Heart left ventricle (tissue), 16 donors: Measurements from ENCODE around the gene ATG16L2. TPM values are rescaled to one million over a fixed set of nuclear protein-coding genes. Genes with fewer than 3 reads are reported as not detected.
A peak's percentile ranks its signal among the peaks of the same experiment; 100 is the strongest.

Experiments used
- ATAC-seq, 4 donors: fragments of 200-7000 bp; cut with Tn5 transposase; one replicate each; pipeline ENCODE4 v1.9.1; 2020 to 2022; ENCODE audit warnings: moderate library complexity in 4 of 4, mild to moderate bottlenecking in 3 of 4, moderate number of reproducible peaks in 1 of 4
- DNase-seq, 5 donors: peaks; one replicate each; pipeline ENCODE4 v3.0.0-alpha.2; 2020
- H3K27ac ChIP-seq, 12 donors: fragments of 200-600 bp; sonication (generic) in 4 of 12; one replicate each; pipeline versions ENCODE4 v1.5.0 to v1.8.0; 2016 to 2022; ENCODE audit warnings: mild to moderate bottlenecking in 2 of 12
- H3K27me3 ChIP-seq, 9 donors: fragments of 200-600 bp; sonication (generic) in 2 of 9; one replicate each; pipeline versions ENCODE4 v1.5.1 to v1.8.0; 2016 to 2022; ENCODE audit warnings: mild to moderate bottlenecking in 3 of 9
- H3K36me3 ChIP-seq, 9 donors: fragments of 200-600 bp; sonication (generic) in 2 of 9; one replicate each; pipeline versions ENCODE4 v1.5.0 to v1.8.0; 2018 to 2022; ENCODE audit warnings: mild to moderate bottlenecking in 2 of 9
- H3K4me1 ChIP-seq, 12 donors: fragments of 200-600 bp; sonication (generic) in 4 of 12; one replicate each; pipeline versions ENCODE4 v1.5.0 to v1.8.0; 2016 to 2022; ENCODE audit warnings: mild to moderate bottlenecking in 3 of 12
- H3K4me3 ChIP-seq, 12 donors: fragments of 200-600 bp; sonication (generic) in 4 of 12; one replicate each; pipeline versions ENCODE4 v1.5.0 to v1.8.0; 2017 to 2022; ENCODE audit warnings: mild to moderate bottlenecking in 9 of 12, moderate library complexity in 4 of 12
- H3K9me3 ChIP-seq, 12 donors: fragments of 200-600 bp; sonication (generic) in 4 of 12; one replicate each; pipeline versions ENCODE4 v1.5.0 to v1.8.0; 2016 to 2022; ENCODE audit warnings: mild to moderate bottlenecking in 1 of 12
- POLR2A ChIP-seq, 2 donors: fragments of 450-650 bp; IDR thresholded peaks; one replicate each; pipeline ENCODE4 v1.6.1; 2017; ENCODE audit warnings: antibody characterized with exemption in 2 of 2, mild to moderate bottlenecking in 2 of 2, moderate library complexity in 2 of 2
- WGBS, 4 donors: extraction: QIAGEN DNeasy Blood & Tissue Kit in 2 of 4; methylation state at CpG; one replicate each; pipeline versions ENCODE4 v1.1.5 to v1.1.7; 2013 to 2018; 5-methylcytosine and 5-hydroxymethylcytosine counted together
- intact Hi-C, 10 donors: fragments of 100-400 bp; cut with DNase I; formaldehyde crosslinking; loops; one replicate each; pipeline versions ENCODE4 v1.11.1 to v1.14.2; 2022
- polyA plus RNA-seq, 2 donors: library from polyadenylated mRNA; stranded (reverse); fragments of 200-250 nt; gene quantifications; one replicate each; pipeline ENCODE4 v1.2.3, GENCODE V29; 2013
- total RNA-seq, 9 donors: library from RNA; depleted of rRNA in 2 of 9; stranded (reverse); fragments of >200 nt in 2 of 9; fragmentation: NEBNext Ultra II Directional in 3 of 9; extraction: Animal tissue kit (Norgen Biotek cat#: 25700) in 3 of 9; gene quantifications; one replicate each; pipeline versions ENCODE4 v1.1.0 to v1.2.4, GENCODE V29; 2016 to 2023
- TF ChIP-seq, protein P1 (sequence below), 12 donors: fragments of 200-600 bp; sonication (generic) in 4 of 12; IDR thresholded peaks; one replicate each; pipeline versions ENCODE4 v1.5.0 to v1.8.0; 2018 to 2022; ENCODE audit warnings: antibody characterized with exemption in 12 of 12, mild to moderate bottlenecking in 5 of 12
- donor health status: ischemic (EF 13 %, LVEDD 7.1; RV severe dilation, severe dysfunction).
- donor health status: healthy with polysubstance abuse.
- donor health status: DM: no; HTN: yes; CAD: no.
- donor health status: DM: no; HTN: no; CAD: no.
- donor health status: ischemic (EF 25% LVEDD 6.9; RV normal size, moderate dysfunction).
- donor health status: ischemic (EF 25% LVEDD 5.7; RV mildly dilated, moderate dysfunction).
- donor health status: healthy.
- donor health status: DM: yes; HTN: yes; CAD: no.
- donor health status: ischemic (EF 35%, LVEDD 5.7; RV mildly dilated, moderate dysfunction).
- donor health status: nonischemic (EF 11% LVEDD 7.7; RV severe dilation, severe dysfunction).
- donor health status: DM: yes; HTN: yes; CAD: no.
- donor health status: PGD.
- donor health status: ischemic (EF 29% LVEDD 5.4; RV normal size, mild dysfunction).
- donor health status: nonischemic (EF 23%, LVEDD 6.1; RV moderate dilation, normal function).

Gene ATG16L2
- total and polyA plus RNA-seq, 11 donors = 6.0 to 28.9 (median 13.2) TPM

GRCh38 chr11:72834905-72835304, 20.7 kb downstream of the ATG16L2 start:
- WGBS, 4 donors = 14 to 31% (median 22%) methylated on average over 5 of the region's 5 CpGs
- ATAC-seq (peak; percentile 29 to 53 (median 42)), DNase-seq (peak in 4 of 5 donors; percentile 37 to 64 (median 54))
- Histone ChIP-seq H3K36me3 (peaks cover 0 to 60% (median 26%) of the 10 kb centered on the region in 9 donors), H3K4me3 (no peak overlapping the region), H3K4me1 (peaks cover 36 to 83% (median 67%) of the 10 kb centered on the region in 12 donors), H3K27me3 (no peaks in the 10 kb centered on the region), H3K27ac (peak overlapping the region; percentile 80 to 98 (median 90)), H3K9me3 (no peaks in the 10 kb centered on the region)
- intact Hi-C loops = loop anchor here in 7 of 10 donors (5.0 to 10.0 kb wide), 5 partner anchors 307 to 457 kb away; partner anchors contain the start of gene FCHSD2 (in 5 of the 7)
- TF ChIP-seq, protein P1, sequence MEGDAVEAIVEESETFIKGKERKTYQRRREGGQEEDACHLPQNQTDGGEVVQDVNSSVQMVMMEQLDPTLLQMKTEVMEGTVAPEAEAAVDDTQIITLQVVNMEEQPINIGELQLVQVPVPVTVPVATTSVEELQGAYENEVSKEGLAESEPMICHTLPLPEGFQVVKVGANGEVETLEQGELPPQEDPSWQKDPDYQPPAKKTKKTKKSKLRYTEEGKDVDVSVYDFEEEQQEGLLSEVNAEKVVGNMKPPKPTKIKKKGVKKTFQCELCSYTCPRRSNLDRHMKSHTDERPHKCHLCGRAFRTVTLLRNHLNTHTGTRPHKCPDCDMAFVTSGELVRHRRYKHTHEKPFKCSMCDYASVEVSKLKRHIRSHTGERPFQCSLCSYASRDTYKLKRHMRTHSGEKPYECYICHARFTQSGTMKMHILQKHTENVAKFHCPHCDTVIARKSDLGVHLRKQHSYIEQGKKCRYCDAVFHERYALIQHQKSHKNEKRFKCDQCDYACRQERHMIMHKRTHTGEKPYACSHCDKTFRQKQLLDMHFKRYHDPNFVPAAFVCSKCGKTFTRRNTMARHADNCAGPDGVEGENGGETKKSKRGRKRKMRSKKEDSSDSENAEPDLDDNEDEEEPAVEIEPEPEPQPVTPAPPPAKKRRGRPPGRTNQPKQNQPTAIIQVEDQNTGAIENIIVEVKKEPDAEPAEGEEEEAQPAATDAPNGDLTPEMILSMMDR (IDR thresholded peaks at IDR 0.05) = no peak
- TF ChIP-seq POLR2A (IDR thresholded peaks at IDR 0.05) = peak in 1 of 2 donors; percentile 13

DNA sequence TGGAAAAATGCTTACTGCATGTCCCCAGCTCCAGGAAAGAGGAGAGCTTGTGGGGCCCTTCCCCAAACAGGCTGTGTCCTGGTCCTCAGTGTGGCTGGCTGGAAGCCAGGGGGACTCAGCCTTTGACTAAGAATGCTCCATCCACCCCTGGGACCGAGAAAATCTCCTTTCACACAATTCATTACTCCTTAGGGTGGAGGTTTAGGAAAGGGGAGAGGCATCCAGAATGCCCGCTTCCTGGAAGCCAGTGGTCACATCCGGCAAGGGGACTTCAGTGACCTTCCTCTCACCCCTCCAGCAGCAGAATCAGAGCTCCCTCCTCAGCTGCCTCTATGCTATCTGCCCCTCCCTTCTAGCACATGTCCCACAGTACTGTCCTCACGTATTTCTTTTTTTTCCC, 21.9 kb downstream of the ATG16L2 start:
- WGBS, 4 donors = 16 to 29% (median 24%) methylated on average over 4 of the region's 4 CpGs
- H3K36me3 ChIP-seq = peaks cover 0 to 60% (median 32%) of the 10 kb centered on the region in 9 donors
- H3K27me3 ChIP-seq = no peaks in the 10 kb centered on the region
- peak; percentile 35 to 65 (median 50) for ATAC-seq
- DNase-seq = peak; percentile 80 to 92 (median 88)
- intact Hi-C loops = loop anchor here in 4 of 10 donors (10.0 kb wide), 1 partner anchor 309 kb away; the partner anchor contains the start of gene FCHSD2 (in 4 of the 4)
- peaks cover 36 to 81% (median 65%) of the 10 kb centered on the region in 12 donors for H3K4me1 ChIP-seq
- H3K27ac ChIP-seq = peak overlapping the region; percentile 80 to 98 (median 90)
- H3K9me3 ChIP-seq = no peaks in the 10 kb centered on the region
- TF ChIP-seq POLR2A (IDR thresholded peaks at IDR 0.05) = no peak
- TF ChIP-seq, protein P1 (IDR thresholded peaks at IDR 0.05) = no peak
- no peak overlapping the region for H3K4me3 ChIP-seq

- Histone ChIP-seq H3K4me1 (peaks cover 17 to 72% (median 58%) of the 10 kb centered on the region in 12 donors), H3K9me3 (no peaks in the 10 kb centered on the region), H3K27me3 (no peaks in the 10 kb centered on the region), H3K36me3 (peaks cover 0 to 70% (median 54%) of the 10 kb centered on the region in 9 donors), H3K27ac (peak overlapping the region in 6 of 12 donors; percentile 1 to 98 (median 86)), H3K4me3 (no peak overlapping the region)
- TF ChIP-seq POLR2A (IDR thresholded peaks at IDR 0.05) = no peak
- TF ChIP-seq, protein P1 (IDR thresholded peaks at IDR 0.05) = no peak
- ATAC-seq (no peak), DNase-seq (no peak)
- intact Hi-C loops = loop anchor here in 4 of 10 donors (10.0 kb wide), 1 partner anchor 306 kb away; the partner anchor contains the start of gene FCHSD2 (in 4 of the 4)
- 57 to 72% (median 61%) methylated on average over 4 of the region's 4 CpGs for WGBS, 4 donors
Observed at GRCh38 chr11:72838691-72839305, 24.6 kb downstream of the ATG16L2 start.

GRCh38 chr11:72840780-72841179, 26.6 kb downstream of the ATG16L2 start:
- TF ChIP-seq POLR2A (IDR thresholded peaks at IDR 0.05) = no peak
- TF ChIP-seq, protein P1 (IDR thresholded peaks at IDR 0.05) = no peak
- Histone ChIP-seq H3K4me1 (peaks cover 0 to 62% (median 50%) of the 10 kb centered on the region in 12 donors), H3K9me3 (no peaks in the 10 kb centered on the region), H3K27ac (peak overlapping the region in 1 of 12 donors; percentile 61), H3K36me3 (peaks cover 0 to 87% (median 54%) of the 10 kb centered on the region in 9 donors), H3K4me3 (no peak overlapping the region), H3K27me3 (no peaks in the 10 kb centered on the region)
- 95 to 98% (median 97%) methylated on average over 4 of the region's 4 CpGs for WGBS, 4 donors
- DNase-seq (no peak), ATAC-seq (no peak)
- intact Hi-C loops = no loop called here
